Caco-2 (cell line): Measurements from ENCODE around the gene GRM7. TPM values are rescaled to one million over a fixed set of nuclear protein-coding genes. Genes with fewer than 3 reads are reported as not detected.

ENCODE experiments used
- BruUV-seq: library from RNA; stranded (reverse); fragments of 400-500 nt; replicated peaks from 2 replicates; lab custom pipeline; 2021; lab: Mats Ljungman, UMichigan
- CTCF ChIA-PET: fragments of 300-600 bp; sonication (Branson Sonifier 250); formaldehyde crosslinking; loops from one replicate; lab custom pipeline; 2022; ENCODE audit warnings: antibody characterized with exemption; lab: Charles Lee
- POLR2A ChIA-PET: fragments of 300-600 bp; sonication (Branson Sonifier 250); formaldehyde crosslinking; loops from one replicate; lab custom pipeline; 2022; ENCODE audit warnings: antibody characterized with exemption; lab: Charles Lee
- DNase-seq, 2 experiments: peaks; one replicate each; pipeline versions ENCODE4 v3.0.0 to v3.0.0-alpha.2; 2020 to 2022
- H3K27me3 ChIP-seq: replicated peaks from 2 replicates; pipeline ENCODE4 v1.6.0; 2011; ENCODE audit warnings: low read length; ENCODE audit not compliant: control insufficient read depth, insufficient read depth
- H3K36me3 ChIP-seq: 2 replicates; pipeline ENCODE4 v1.5.1; 2011; ENCODE audit warnings: low read length; ENCODE audit not compliant: control insufficient read depth, insufficient read depth
- H3K4me1 ChIP-seq: fragments of 250-450 bp; sonication (Bioruptor Pico); 2 replicates; pipeline ENCODE4 v1.5.1; 2020; ENCODE audit warnings: mild to moderate bottlenecking
- H3K4me3 ChIP-seq: 2 replicates; pipeline ENCODE4 v1.5.1; 2011; ENCODE audit warnings: low read depth, mild to moderate bottlenecking, control low read depth, low read length
- H3K9me3 ChIP-seq: fragments of 250-450 bp; sonication (Bioruptor Pico); 2 replicates; pipeline ENCODE4 v1.5.1; 2020; ENCODE audit warnings: mild to moderate bottlenecking, moderate library complexity
- H3K27ac Mint-ChIP-seq: one replicate; pipeline ENCODE4 v1.8.0; 2022; ENCODE audit warnings: mixed read lengths; ENCODE audit not compliant: unreplicated experiment
- H3K27me3 Mint-ChIP-seq: one replicate; pipeline ENCODE4 v1.8.0; 2022; ENCODE audit warnings: mixed read lengths; ENCODE audit not compliant: insufficient read depth, unreplicated experiment
- H3K36me3 Mint-ChIP-seq: one replicate; pipeline ENCODE4 v1.8.0; 2022; ENCODE audit warnings: mild to moderate bottlenecking, mixed read lengths; ENCODE audit not compliant: insufficient read depth, unreplicated experiment
- H3K4me1 Mint-ChIP-seq: one replicate; pipeline ENCODE4 v1.8.0; 2022; ENCODE audit warnings: low read depth, mixed read lengths; ENCODE audit not compliant: unreplicated experiment
- H3K4me3 Mint-ChIP-seq: one replicate; pipeline ENCODE4 v1.8.0; 2022; ENCODE audit warnings: mild to moderate bottlenecking, moderate library complexity, mixed read lengths; ENCODE audit not compliant: unreplicated experiment
- H3K9me3 Mint-ChIP-seq: one replicate; pipeline ENCODE4 v1.8.0; 2022; ENCODE audit warnings: mixed read lengths; ENCODE audit not compliant: unreplicated experiment
- CTCF ChIP-seq, 2 experiments: fragments of 200-600 bp in 1 of 2; IDR thresholded peaks; 1 replicate in 1 of 2; 2 replicates in 1 of 2; pipeline versions ENCODE4 v1.5.1 to v1.8.0; 2011 to 2022; ENCODE audit warnings: antibody characterized with exemption in 1 of 2, control low read depth in 1 of 2, inconsistent platforms in 1 of 2, low read depth in 1 of 2, low read length in 1 of 2, mild to moderate bottlenecking in 1 of 2, moderate library complexity in 1 of 2; ENCODE audit not compliant: insufficient read depth in 1 of 2, severe bottlenecking in 1 of 2, unreplicated experiment in 1 of 2
- intact Hi-C: fragments of 100-400 bp; cut with micrococcal nuclease; formaldehyde crosslinking; loops from one replicate; pipeline ENCODE4 v1.10.0; 2022; ENCODE audit not compliant: unreplicated experiment
- total RNA-seq: library from RNA; stranded (reverse); gene quantifications from 2 replicates; pipeline ENCODE4 v1.2.3, GENCODE V29; 2022

GRM7 gene
- total RNA-seq, 1 experiment from 2014 or later = not detected

- CTCF ChIA-PET = no interaction called here
- no peak overlapping the region for H3K4me3 ChIP-seq
- no peak for TF ChIP-seq CTCF (IDR thresholded peaks at IDR 0.05; ENCODE audit: insufficient read depth in 1 of 2, low read depth in 1 of 2, low read length in 1 of 2, severe bottlenecking in 1 of 2, unreplicated experiment in 1 of 2)
- Mint-ChIP-seq H3K27me3 (peaks cover 13% of the 10 kb centered on the region), H3K27ac (no peak overlapping the region), H3K4me3 (no peak overlapping the region), H3K36me3 (no peaks in the 10 kb centered on the region), H3K4me1 (no peaks in the 10 kb centered on the region), H3K9me3 (peaks cover 34% of the 10 kb centered on the region)
- H3K27me3 ChIP-seq = no peaks in the 10 kb centered on the region
- no TSS peak for BruUV-seq
- H3K4me1 ChIP-seq = no peaks in the 10 kb centered on the region
- no peak for DNase-seq
- 0 out of 2 replicates have a peak, but pooled peaks cover 2% of the 10 kb centered on the region for H3K9me3 ChIP-seq
- POLR2A ChIA-PET = no interaction called here
- H3K36me3 ChIP-seq = no peaks in the 10 kb centered on the region
- intact Hi-C loops = no loop called here
Observed at GRCh38 chr3:7436542-7436941, 575.6 kb downstream of the GRM7 start.

- no peaks in the 10 kb centered on the region for H3K4me1 Mint-ChIP-seq
- H3K9me3 Mint-ChIP-seq = peaks cover 34% of the 10 kb centered on the region
- CTCF ChIA-PET = no interaction called here
- 0 out of 2 replicates have a peak, but pooled peaks cover 2% of the 10 kb centered on the region for H3K9me3 ChIP-seq
- H3K27me3 Mint-ChIP-seq = peaks cover 13% of the 10 kb centered on the region
- H3K27me3 ChIP-seq = no peaks in the 10 kb centered on the region
- H3K4me3 Mint-ChIP-seq = no peak overlapping the region
- H3K36me3 Mint-ChIP-seq = no peaks in the 10 kb centered on the region
- intact Hi-C loops = no loop called here
- no peaks in the 10 kb centered on the region for H3K36me3 ChIP-seq
- POLR2A ChIA-PET = no interaction called here
- BruUV-seq = no TSS peak
- H3K4me3 ChIP-seq = no peak overlapping the region
- H3K4me1 ChIP-seq = no peaks in the 10 kb centered on the region
- no peak for DNase-seq
- H3K27ac Mint-ChIP-seq = no peak overlapping the region
- no peak for TF ChIP-seq CTCF (IDR thresholded peaks at IDR 0.05; ENCODE audit: insufficient read depth in 1 of 2, low read depth in 1 of 2, low read length in 1 of 2, severe bottlenecking in 1 of 2, unreplicated experiment in 1 of 2)
Observed at GRCh38 chr3:7437231-7437630, 576.3 kb downstream of the GRM7 start.

- H3K27me3 Mint-ChIP-seq = peaks cover 13% of the 10 kb centered on the region
- H3K4me3 Mint-ChIP-seq = no peak overlapping the region
- intact Hi-C loops = no loop called here
- TF ChIP-seq CTCF (IDR thresholded peaks at IDR 0.05; ENCODE audit: insufficient read depth in 1 of 2, low read depth in 1 of 2, low read length in 1 of 2, severe bottlenecking in 1 of 2, unreplicated experiment in 1 of 2) = no peak
- no peaks in the 10 kb centered on the region for H3K4me1 ChIP-seq
- no peaks in the 10 kb centered on the region for H3K36me3 ChIP-seq
- BruUV-seq = no TSS peak
- H3K4me3 ChIP-seq = no peak overlapping the region
- DNase-seq = no peak
- H3K4me1 Mint-ChIP-seq = no peaks in the 10 kb centered on the region
- POLR2A ChIA-PET = no interaction called here
- no peaks in the 10 kb centered on the region for H3K27me3 ChIP-seq
- peaks cover 25% of the 10 kb centered on the region for H3K9me3 Mint-ChIP-seq
- no peaks in the 10 kb centered on the region for H3K36me3 Mint-ChIP-seq
- no peaks in the 10 kb centered on the region for H3K9me3 ChIP-seq
- no peak overlapping the region for H3K27ac Mint-ChIP-seq
- CTCF ChIA-PET = no interaction called here
Observed at GRCh38 chr3:7439101-7439680, 578.3 kb downstream of the GRM7 start.
